ENCODE data around the gene CYGB.
"Not testable (repeated sequence)": the region's sequence is repeated elsewhere in the genome, so short reads cannot be mapped to it uniquely, and the experiment has no call there.

The CYGB gene

DNA sequence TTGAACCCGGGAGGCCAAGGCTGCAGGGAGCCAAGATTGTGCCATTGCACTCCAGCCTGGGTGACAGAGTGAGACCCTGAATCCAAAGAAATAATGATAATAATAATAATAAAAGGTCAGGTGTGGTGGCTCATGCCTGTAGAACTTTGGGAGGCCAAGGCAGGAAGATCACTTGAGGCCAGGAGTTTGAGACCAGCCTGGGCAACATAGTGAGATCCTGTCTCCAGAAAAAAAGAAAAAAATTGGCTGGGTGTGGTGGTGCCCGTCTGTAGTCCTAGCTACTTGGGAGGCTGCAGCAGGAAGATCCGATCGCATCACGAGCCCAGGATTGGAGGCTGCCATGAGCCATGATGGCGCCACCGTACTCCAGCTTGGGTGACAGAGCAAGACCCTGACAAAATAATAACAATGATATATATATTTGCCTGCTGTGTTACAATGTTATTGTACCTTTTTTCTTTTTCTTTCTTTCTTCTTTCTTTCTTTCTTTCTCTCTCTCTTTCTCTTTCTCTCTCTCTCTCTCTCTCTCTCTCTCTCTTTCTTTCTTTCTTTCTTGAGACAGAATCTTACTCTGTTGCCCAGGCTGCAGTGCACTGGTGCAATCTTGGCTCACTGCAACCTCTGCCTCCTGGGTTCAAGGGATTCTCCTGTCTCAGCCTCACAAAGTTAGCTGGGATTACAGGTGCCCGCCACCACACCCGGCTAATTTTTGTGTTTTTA is 3.7 kb downstream of the CYGB start:
- not testable (repeated sequence) for H3K27ac ChIP-seq (ENCODE audit: low read depth, low read length)
- H3K4me1 ChIP-seq (ENCODE audit: control insufficient read depth, insufficient read depth, low read length): peaks cover 43% of the 10 kb centered on the region

GRCh38 chr17:76532072-76532651 is 5.3 kb downstream of the CYGB start:
- no peak overlapping the region for H3K9ac ChIP-seq (ENCODE audit: low read length)
- no peaks in the 10 kb centered on the region for H3K9me3 ChIP-seq (ENCODE audit: control insufficient read depth, insufficient read depth, low read depth, low read length)
- no peak overlapping the region for H3K4me3 ChIP-seq (ENCODE audit: low read depth, low read length)
- no peaks in the 10 kb centered on the region for H3K36me3 ChIP-seq (ENCODE audit: control insufficient read depth, insufficient read depth, low read length)
- peaks cover 51% of the 10 kb centered on the region for H3K4me1 ChIP-seq (ENCODE audit: control insufficient read depth, insufficient read depth, low read length)
- no peak overlapping the region for H3K27ac ChIP-seq (ENCODE audit: low read depth, low read length)
- peaks cover 19% of the 10 kb centered on the region for H3K27me3 ChIP-seq (ENCODE audit: control insufficient read depth, insufficient read depth, low read length)

More for the DNA sequence above, 3.7 kb downstream of the CYGB start:
- not testable (repeated sequence) for H3K9me3 ChIP-seq (ENCODE audit: control insufficient read depth, insufficient read depth, low read depth, low read length); H3K9ac ChIP-seq (ENCODE audit: low read length); H3K4me3 ChIP-seq (ENCODE audit: low read depth, low read length); H3K36me3 ChIP-seq (ENCODE audit: control insufficient read depth, insufficient read depth, low read length)
- H3K27me3 ChIP-seq (ENCODE audit: control insufficient read depth, insufficient read depth, low read length): peaks cover 34% of the 10 kb centered on the region

DNA sequence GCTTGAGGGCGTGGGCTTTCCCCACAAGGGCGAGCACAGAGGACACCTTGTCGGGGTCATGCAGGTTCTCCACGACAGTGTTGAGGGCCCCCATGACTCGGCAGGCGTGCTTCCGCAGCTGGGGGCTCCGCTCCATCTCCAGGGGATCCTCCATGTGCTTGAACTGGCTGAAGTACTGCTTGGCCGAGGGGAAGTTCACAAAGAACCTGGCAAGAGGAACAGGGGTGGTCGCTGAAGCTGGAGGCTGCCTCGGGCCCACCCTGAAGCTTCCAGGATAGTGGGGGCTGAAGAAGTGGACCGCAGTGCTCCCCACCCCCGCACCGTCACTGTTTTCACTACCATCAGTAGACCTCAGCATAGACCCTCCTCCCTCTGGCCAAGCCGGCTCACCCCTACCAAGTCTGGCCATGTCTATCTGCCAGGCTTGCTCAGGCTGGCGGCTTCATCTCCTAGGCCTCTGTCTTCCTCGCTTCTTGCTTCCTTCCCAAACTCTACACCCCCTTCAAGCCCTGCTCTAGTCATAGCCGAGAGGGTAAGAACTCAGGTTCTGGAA is 5.9 kb downstream of the CYGB start:
- Histone ChIP-seq H3K27ac (ENCODE audit: low read depth, low read length) (no peak overlapping the region), H3K9me3 (ENCODE audit: control insufficient read depth, insufficient read depth, low read depth, low read length) (no peaks in the 10 kb centered on the region), H3K36me3 (ENCODE audit: control insufficient read depth, insufficient read depth, low read length) (no peaks in the 10 kb centered on the region), H3K9ac (ENCODE audit: low read length) (no peak overlapping the region), H3K4me3 (ENCODE audit: low read depth, low read length) (no peak overlapping the region), H3K4me1 (ENCODE audit: control insufficient read depth, insufficient read depth, low read length) (peaks cover 52% of the 10 kb centered on the region), H3K27me3 (ENCODE audit: control insufficient read depth, insufficient read depth, low read length) (peaks cover 13% of the 10 kb centered on the region)

DNA sequence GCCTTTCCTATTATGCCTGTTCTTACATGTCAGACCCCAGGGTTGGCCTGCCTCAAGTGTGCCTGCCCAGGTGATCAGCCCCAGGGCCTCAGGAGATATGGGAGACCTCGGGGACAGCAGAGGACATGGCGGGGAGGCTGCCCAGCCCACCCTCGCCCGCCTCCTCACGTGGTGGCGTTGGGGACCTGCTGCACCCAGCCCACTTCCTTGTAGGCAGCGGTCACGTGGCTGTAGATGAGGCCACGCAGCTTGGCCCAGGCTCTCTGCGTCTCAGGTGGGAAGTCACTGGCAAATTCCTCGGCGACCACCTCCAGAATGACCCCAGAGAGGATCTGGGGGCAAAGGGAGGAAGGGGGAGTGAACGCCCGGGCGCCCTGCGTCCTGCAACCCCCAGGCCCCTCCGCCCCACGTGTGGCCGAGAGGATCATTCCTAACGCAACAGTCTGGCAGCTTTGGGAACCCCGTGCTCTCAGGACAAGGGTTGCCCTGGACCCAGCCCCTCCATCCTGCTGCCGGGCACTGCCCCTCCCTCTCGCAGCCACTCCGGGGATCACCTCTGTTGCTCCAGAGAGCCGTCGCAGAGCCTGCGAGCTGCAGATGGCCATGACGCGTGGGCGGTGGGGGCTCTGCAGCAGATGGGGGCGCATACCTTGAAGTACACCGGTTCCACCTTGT is 6.6 kb downstream of the CYGB start:
- peaks cover 52% of the 10 kb centered on the region for H3K4me1 ChIP-seq (ENCODE audit: control insufficient read depth, insufficient read depth, low read length)
- H3K4me3 ChIP-seq (ENCODE audit: low read depth, low read length): no peak overlapping the region
- H3K9me3 ChIP-seq (ENCODE audit: control insufficient read depth, insufficient read depth, low read depth, low read length): no peaks in the 10 kb centered on the region
- H3K36me3 ChIP-seq (ENCODE audit: control insufficient read depth, insufficient read depth, low read length): no peaks in the 10 kb centered on the region
- peaks cover 6% of the 10 kb centered on the region for H3K27me3 ChIP-seq (ENCODE audit: control insufficient read depth, insufficient read depth, low read length)
- no peak overlapping the region for H3K9ac ChIP-seq (ENCODE audit: low read length)
- no peak overlapping the region for H3K27ac ChIP-seq (ENCODE audit: low read depth, low read length)

DNA sequence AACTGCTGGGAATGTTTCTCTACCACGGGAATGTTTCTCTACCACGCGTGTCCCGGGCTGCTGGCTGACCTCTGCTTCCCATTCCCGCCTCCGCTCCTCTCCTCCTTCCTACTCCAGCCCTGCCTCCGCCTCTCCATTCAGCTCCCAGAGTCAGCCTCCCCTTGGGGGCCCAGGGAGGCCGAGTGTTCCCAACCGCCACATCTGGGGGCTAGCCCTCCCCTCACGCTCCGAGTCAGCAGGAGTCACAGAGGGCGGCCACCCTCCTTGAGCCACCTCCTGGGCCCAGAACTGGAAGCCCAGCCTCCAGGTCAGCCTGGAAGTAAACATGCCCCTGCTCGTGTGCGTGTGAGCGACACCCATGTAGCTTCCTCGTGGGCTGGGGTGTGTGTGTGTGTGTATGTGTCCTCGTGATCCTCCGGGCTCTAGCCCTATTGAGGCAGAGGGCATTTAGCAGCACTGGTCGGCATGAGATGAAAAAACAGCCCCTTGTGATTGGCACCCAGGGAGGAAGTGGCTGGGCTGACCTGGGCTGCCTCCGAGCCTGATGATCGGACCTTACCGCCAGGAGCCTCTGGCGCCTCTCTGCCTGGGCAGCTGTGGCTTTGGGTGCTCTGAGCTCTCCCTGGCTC is 7.3 kb downstream of the CYGB start:
- H3K9ac ChIP-seq (ENCODE audit: low read length): no peak overlapping the region
- H3K27me3 ChIP-seq (ENCODE audit: control insufficient read depth, insufficient read depth, low read length): no peaks in the 10 kb centered on the region
- H3K9me3 ChIP-seq (ENCODE audit: control insufficient read depth, insufficient read depth, low read depth, low read length): no peaks in the 10 kb centered on the region
- H3K36me3 ChIP-seq (ENCODE audit: control insufficient read depth, insufficient read depth, low read length): no peaks in the 10 kb centered on the region
- H3K27ac ChIP-seq (ENCODE audit: low read depth, low read length): no peak overlapping the region
- no peak overlapping the region for H3K4me3 ChIP-seq (ENCODE audit: low read depth, low read length)
- H3K4me1 ChIP-seq (ENCODE audit: control insufficient read depth, insufficient read depth, low read length): peaks cover 45% of the 10 kb centered on the region

DNA sequence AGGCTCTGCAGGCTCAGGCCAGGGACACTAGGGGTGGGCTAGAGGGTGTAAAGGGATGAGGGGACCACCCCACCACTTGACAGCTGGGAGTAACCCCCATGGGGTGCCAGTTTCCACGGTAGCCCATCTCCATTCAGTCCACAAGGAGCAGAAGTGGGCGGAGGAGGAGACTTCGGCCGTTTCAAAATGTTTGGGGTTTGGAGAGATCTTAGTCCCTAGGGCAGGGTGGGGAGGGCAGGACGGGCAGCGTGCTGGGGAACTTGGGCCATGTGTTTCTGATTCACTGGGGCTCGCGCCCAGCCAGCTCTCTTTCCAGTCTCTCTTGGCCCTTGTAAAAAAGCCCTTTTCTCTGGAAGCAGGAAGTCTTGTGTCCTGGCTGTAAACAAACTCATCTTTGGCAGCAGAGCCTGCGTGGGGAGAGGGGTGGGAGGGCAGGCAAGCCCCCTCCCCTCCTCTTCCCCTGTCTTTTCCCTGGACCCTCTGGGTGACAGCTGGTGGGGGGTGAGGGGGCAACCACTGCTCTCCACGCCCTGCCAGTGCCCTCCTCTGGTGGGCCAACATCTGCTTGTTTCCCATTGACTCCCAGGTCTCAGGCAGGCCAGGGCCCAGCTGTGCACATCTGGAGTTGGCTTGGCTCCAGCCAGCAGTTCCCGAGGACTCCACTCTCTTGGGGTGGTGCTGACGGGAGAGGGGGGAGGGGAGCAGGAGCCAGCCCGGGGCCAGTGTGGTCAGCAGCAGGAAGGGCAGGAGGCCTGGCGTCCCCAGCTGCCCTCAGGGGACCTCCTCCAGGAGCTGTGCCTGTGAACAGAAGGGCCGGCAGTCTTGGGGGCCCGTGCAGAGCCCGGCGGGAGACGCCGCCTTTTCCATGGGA is 8.1 kb downstream of the CYGB start:
- Histone ChIP-seq H3K4me3 (ENCODE audit: low read depth, low read length) (no peak overlapping the region), H3K27ac (ENCODE audit: low read depth, low read length) (no peak overlapping the region), H3K36me3 (ENCODE audit: control insufficient read depth, insufficient read depth, low read length) (no peaks in the 10 kb centered on the region), H3K9ac (ENCODE audit: low read length) (no peak overlapping the region), H3K9me3 (ENCODE audit: control insufficient read depth, insufficient read depth, low read depth, low read length) (no peaks in the 10 kb centered on the region), H3K27me3 (ENCODE audit: control insufficient read depth, insufficient read depth, low read length) (no peaks in the 10 kb centered on the region), H3K4me1 (ENCODE audit: control insufficient read depth, insufficient read depth, low read length) (peaks cover 44% of the 10 kb centered on the region)

GRCh38 chr17:76528528-76529223 is 8.8 kb downstream of the CYGB start:
- H3K9me3 ChIP-seq (ENCODE audit: control insufficient read depth, insufficient read depth, low read depth, low read length): no peaks in the 10 kb centered on the region

GRCh38 chr17:76528156-76528527 is 9.4 kb downstream of the CYGB start:
- Histone ChIP-seq H3K9ac (ENCODE audit: low read length) (no peak overlapping the region), H3K9me3 (ENCODE audit: control insufficient read depth, insufficient read depth, low read depth, low read length) (no peaks in the 10 kb centered on the region), H3K4me1 (ENCODE audit: control insufficient read depth, insufficient read depth, low read length) (peaks cover 44% of the 10 kb centered on the region), H3K27ac (ENCODE audit: low read depth, low read length) (no peak overlapping the region), H3K4me3 (ENCODE audit: low read depth, low read length) (no peak overlapping the region), H3K27me3 (ENCODE audit: control insufficient read depth, insufficient read depth, low read length) (peaks cover 6% of the 10 kb centered on the region; the same call in 1 of the 2 replicates), H3K36me3 (ENCODE audit: control insufficient read depth, insufficient read depth, low read length) (no peaks in the 10 kb centered on the region)

More at GRCh38 chr17:76528528-76529223, 8.8 kb downstream of the CYGB start:
- Histone ChIP-seq H3K4me3 (ENCODE audit: low read depth, low read length) (no peak overlapping the region), H3K27ac (ENCODE audit: low read depth, low read length) (no peak overlapping the region), H3K36me3 (ENCODE audit: control insufficient read depth, insufficient read depth, low read length) (no peaks in the 10 kb centered on the region), H3K4me1 (ENCODE audit: control insufficient read depth, insufficient read depth, low read length) (peaks cover 44% of the 10 kb centered on the region), H3K27me3 (ENCODE audit: control insufficient read depth, insufficient read depth, low read length) (peaks cover under 1% of the 10 kb centered on the region; the same call in 1 of the 2 replicates), H3K9ac (ENCODE audit: low read length) (no peak overlapping the region)

GRCh38 chr17:76527430-76528111 is 9.9 kb downstream of the CYGB start:
- Histone ChIP-seq H3K27me3 (ENCODE audit: control insufficient read depth, insufficient read depth, low read length) (peaks cover 6% of the 10 kb centered on the region; the same call in 1 of the 2 replicates), H3K9ac (ENCODE audit: low read length) (no peak overlapping the region), H3K36me3 (ENCODE audit: control insufficient read depth, insufficient read depth, low read length) (no peaks in the 10 kb centered on the region), H3K4me1 (ENCODE audit: control insufficient read depth, insufficient read depth, low read length) (peaks cover 44% of the 10 kb centered on the region), H3K4me3 (ENCODE audit: low read depth, low read length) (no peak overlapping the region), H3K9me3 (ENCODE audit: control insufficient read depth, insufficient read depth, low read depth, low read length) (no peaks in the 10 kb centered on the region), H3K27ac (ENCODE audit: low read depth, low read length) (no peak overlapping the region)

Data from HUES6 (cell line).